ENCODE data around the gene PEPD.

The PEPD gene

GRCh38 chr19:33384983-33385382 lies 136.6 kb downstream of the PEPD start:
- Histone ChIP-seq H3K4me1 (ENCODE audit: control insufficient read depth, insufficient read depth, low read length, unreplicated experiment) (peaks cover under 1% of the 10 kb centered on the region), H2AFZ (ENCODE audit: low read length, unreplicated experiment) (no peak overlapping the region), H3K27me3 (ENCODE audit: insufficient read depth, low read length) (no peaks in the 10 kb centered on the region), H3K4me3 (ENCODE audit: low read depth, low read length) (no peak overlapping the region), H3K79me2 (ENCODE audit: control insufficient read depth, insufficient read depth, low read length, unreplicated experiment) (peaks cover 27% of the 10 kb centered on the region), H3K36me3 (ENCODE audit: insufficient read depth, low read length) (0 out of 2 replicates have a peak, but pooled peaks cover 3% of the 10 kb centered on the region), H3K27ac (ENCODE audit: low read depth, low read length) (no peak overlapping the region)

GRCh38 chr19:33383720-33384292 lies 137.8 kb downstream of the PEPD start:
- Histone ChIP-seq H2AFZ (ENCODE audit: low read length, unreplicated experiment) (no peak overlapping the region), H3K79me2 (ENCODE audit: control insufficient read depth, insufficient read depth, low read length, unreplicated experiment) (peaks cover 39% of the 10 kb centered on the region), H3K36me3 (ENCODE audit: insufficient read depth, low read length) (peaks cover 14% of the 10 kb centered on the region; the same call in 1 of the 2 replicates)

GRCh38 chr19:33382982-33383381 lies 138.6 kb downstream of the PEPD start:
- Histone ChIP-seq H3K4me1 (ENCODE audit: control insufficient read depth, insufficient read depth, low read length, unreplicated experiment) (no peaks in the 10 kb centered on the region), H3K36me3 (ENCODE audit: insufficient read depth, low read length) (peaks cover 14% of the 10 kb centered on the region; the same call in 1 of the 2 replicates), H2AFZ (ENCODE audit: low read length, unreplicated experiment) (no peak overlapping the region), H3K4me3 (ENCODE audit: low read depth, low read length) (no peak overlapping the region), H3K27ac (ENCODE audit: low read depth, low read length) (no peak overlapping the region), H3K79me2 (ENCODE audit: control insufficient read depth, insufficient read depth, low read length, unreplicated experiment) (peaks cover 47% of the 10 kb centered on the region), H3K27me3 (ENCODE audit: insufficient read depth, low read length) (no peaks in the 10 kb centered on the region)

More at GRCh38 chr19:33383720-33384292, 137.8 kb downstream of the PEPD start:
- Histone ChIP-seq H3K4me3 (ENCODE audit: low read depth, low read length) (no peak overlapping the region), H3K27ac (ENCODE audit: low read depth, low read length) (no peak overlapping the region), H3K27me3 (ENCODE audit: insufficient read depth, low read length) (no peaks in the 10 kb centered on the region), H3K4me1 (ENCODE audit: control insufficient read depth, insufficient read depth, low read length, unreplicated experiment) (no peaks in the 10 kb centered on the region)

GRCh38 chr19:33382006-33382405 lies 139.6 kb downstream of the PEPD start:
- Histone ChIP-seq H3K27me3 (ENCODE audit: insufficient read depth, low read length) (no peaks in the 10 kb centered on the region), H3K4me1 (ENCODE audit: control insufficient read depth, insufficient read depth, low read length, unreplicated experiment) (peaks cover 7% of the 10 kb centered on the region), H3K27ac (ENCODE audit: low read depth, low read length) (no peak overlapping the region), H3K79me2 (ENCODE audit: control insufficient read depth, insufficient read depth, low read length, unreplicated experiment) (peaks cover 56% of the 10 kb centered on the region), H3K4me3 (ENCODE audit: low read depth, low read length) (no peak overlapping the region), H2AFZ (ENCODE audit: low read length, unreplicated experiment) (no peak overlapping the region), H3K36me3 (ENCODE audit: insufficient read depth, low read length) (peaks cover 14% of the 10 kb centered on the region; the same call in 1 of the 2 replicates)

GRCh38 chr19:33381101-33381500 lies 140.5 kb downstream of the PEPD start:
- Histone ChIP-seq H3K4me1 (ENCODE audit: control insufficient read depth, insufficient read depth, low read length, unreplicated experiment) (peaks cover 15% of the 10 kb centered on the region), H3K79me2 (ENCODE audit: control insufficient read depth, insufficient read depth, low read length, unreplicated experiment) (peaks cover 65% of the 10 kb centered on the region), H3K27ac (ENCODE audit: low read depth, low read length) (no peak overlapping the region), H3K4me3 (ENCODE audit: low read depth, low read length) (no peak overlapping the region), H3K36me3 (ENCODE audit: insufficient read depth, low read length) (peaks cover 14% of the 10 kb centered on the region; the same call in 1 of the 2 replicates), H2AFZ (ENCODE audit: low read length, unreplicated experiment) (no peak overlapping the region), H3K27me3 (ENCODE audit: insufficient read depth, low read length) (no peaks in the 10 kb centered on the region)

GRCh38 chr19:33379151-33379829 lies 142.3 kb downstream of the PEPD start:
- peaks cover 14% of the 10 kb centered on the region; the same call in 1 of the 2 replicates for H3K36me3 ChIP-seq (ENCODE audit: insufficient read depth, low read length)
- no peak overlapping the region for H3K27ac ChIP-seq (ENCODE audit: low read depth, low read length)
- H2AFZ ChIP-seq (ENCODE audit: low read length, unreplicated experiment), result no peak overlapping the region
- H3K79me2 ChIP-seq (ENCODE audit: control insufficient read depth, insufficient read depth, low read length, unreplicated experiment), result peaks cover 83% of the 10 kb centered on the region
- no peaks in the 10 kb centered on the region for H3K27me3 ChIP-seq (ENCODE audit: insufficient read depth, low read length)
- no peak overlapping the region for H3K4me3 ChIP-seq (ENCODE audit: low read depth, low read length)
- peaks cover 28% of the 10 kb centered on the region for H3K4me1 ChIP-seq (ENCODE audit: control insufficient read depth, insufficient read depth, low read length, unreplicated experiment)

GRCh38 chr19:33377586-33378475 lies 143.8 kb downstream of the PEPD start:
- H3K36me3 ChIP-seq (ENCODE audit: insufficient read depth, low read length), result peaks cover 14% of the 10 kb centered on the region; the same call in 1 of the 2 replicates
- H3K27me3 ChIP-seq (ENCODE audit: insufficient read depth, low read length), result no peaks in the 10 kb centered on the region
- H3K27ac ChIP-seq (ENCODE audit: low read depth, low read length), result no peak overlapping the region
- no peak overlapping the region for H3K4me3 ChIP-seq (ENCODE audit: low read depth, low read length)
- H3K79me2 ChIP-seq (ENCODE audit: control insufficient read depth, insufficient read depth, low read length, unreplicated experiment), result peaks cover 80% of the 10 kb centered on the region
- H3K4me1 ChIP-seq (ENCODE audit: control insufficient read depth, insufficient read depth, low read length, unreplicated experiment), result peaks cover 28% of the 10 kb centered on the region
- no peak overlapping the region for H2AFZ ChIP-seq (ENCODE audit: low read length, unreplicated experiment)

- peaks cover 28% of the 10 kb centered on the region for H3K4me1 ChIP-seq (ENCODE audit: control insufficient read depth, insufficient read depth, low read length, unreplicated experiment)
- no peaks in the 10 kb centered on the region for H3K27me3 ChIP-seq (ENCODE audit: insufficient read depth, low read length)
- peaks cover 76% of the 10 kb centered on the region for H3K79me2 ChIP-seq (ENCODE audit: control insufficient read depth, insufficient read depth, low read length, unreplicated experiment)
- H3K36me3 ChIP-seq (ENCODE audit: insufficient read depth, low read length), result peaks cover 14% of the 10 kb centered on the region; the same call in 1 of the 2 replicates
- H3K27ac ChIP-seq (ENCODE audit: low read depth, low read length), result no peak overlapping the region
- no peak overlapping the region for H3K4me3 ChIP-seq (ENCODE audit: low read depth, low read length)
- H2AFZ ChIP-seq (ENCODE audit: low read length, unreplicated experiment), result no peak overlapping the region
Observed at GRCh38 chr19:33376941-33377557, 144.5 kb downstream of the PEPD start.

- peaks cover 70% of the 10 kb centered on the region for H3K79me2 ChIP-seq (ENCODE audit: control insufficient read depth, insufficient read depth, low read length, unreplicated experiment)
- H3K27ac ChIP-seq (ENCODE audit: low read depth, low read length), result peak overlapping the region; percentile 32; the same call in 1 of the 2 replicates
- H3K4me1 ChIP-seq (ENCODE audit: control insufficient read depth, insufficient read depth, low read length, unreplicated experiment), result peaks cover 28% of the 10 kb centered on the region
- H3K27me3 ChIP-seq (ENCODE audit: insufficient read depth, low read length), result no peaks in the 10 kb centered on the region
- H2AFZ ChIP-seq (ENCODE audit: low read length, unreplicated experiment), result no peak overlapping the region
- no peak overlapping the region for H3K4me3 ChIP-seq (ENCODE audit: low read depth, low read length)
- H3K36me3 ChIP-seq (ENCODE audit: insufficient read depth, low read length), result peaks cover 14% of the 10 kb centered on the region; the same call in 1 of the 2 replicates
Observed at GRCh38 chr19:33376423-33376822, 145.2 kb downstream of the PEPD start.

- H3K27ac ChIP-seq (ENCODE audit: low read depth, low read length), result peak overlapping the region; percentile 32; the same call in 1 of the 2 replicates
- H3K4me1 ChIP-seq (ENCODE audit: control insufficient read depth, insufficient read depth, low read length, unreplicated experiment), result peaks cover 28% of the 10 kb centered on the region
- no peaks in the 10 kb centered on the region for H3K27me3 ChIP-seq (ENCODE audit: insufficient read depth, low read length)
- peaks cover 14% of the 10 kb centered on the region; the same call in 1 of the 2 replicates for H3K36me3 ChIP-seq (ENCODE audit: insufficient read depth, low read length)
- H2AFZ ChIP-seq (ENCODE audit: low read length, unreplicated experiment), result no peak overlapping the region
- peak overlapping the region; percentile 95 for H3K4me3 ChIP-seq (ENCODE audit: low read depth, low read length)
- peaks cover 64% of the 10 kb centered on the region for H3K79me2 ChIP-seq (ENCODE audit: control insufficient read depth, insufficient read depth, low read length, unreplicated experiment)
Observed at GRCh38 chr19:33375837-33376159, 145.8 kb downstream of the PEPD start.
